Karpas-422 (cell line): ENCODE results near the gene IREB2. TPM values are rescaled to one million over a fixed set of nuclear protein-coding genes. Genes with fewer than 3 reads are reported as not detected.

Experiments
- DNase-seq: peaks from one replicate; pipeline ENCODE4 v3.0.0-alpha.2; 2015
- H2AFZ ChIP-seq: fragments of 200-600 bp; sonication (generic); 2 replicates; pipeline ENCODE4 v1.6.1; 2014; ENCODE audit warnings: antibody characterized with exemption, low read length, mixed read lengths
- H3K27ac ChIP-seq: fragments of 200-600 bp; sonication (generic); 2 replicates; pipeline ENCODE4 v1.5.1; 2014; ENCODE audit warnings: mild to moderate bottlenecking, low read length, moderate library complexity
- H3K27me3 ChIP-seq: fragments of 200-600 bp; sonication (generic); 2 replicates; pipeline ENCODE4 v1.6.1; 2014; ENCODE audit warnings: low read length, mixed read lengths
- H3K36me3 ChIP-seq: fragments of 200-600 bp; sonication (generic); 2 replicates; pipeline ENCODE4 v1.6.1; 2014; ENCODE audit warnings: low read length, mixed read lengths; ENCODE audit not compliant: insufficient read depth
- H3K4me1 ChIP-seq: fragments of 200-600 bp; sonication (generic); 2 replicates; pipeline ENCODE4 v1.6.1; 2014; ENCODE audit warnings: mild to moderate bottlenecking, low read length, mixed read lengths
- H3K4me2 ChIP-seq: fragments of 200-600 bp; sonication (generic); 2 replicates; pipeline ENCODE4 v1.6.1; 2014; ENCODE audit warnings: low read length, low read depth, mild to moderate bottlenecking; ENCODE audit not compliant: poor library complexity, severe bottlenecking
- H3K4me3 ChIP-seq: fragments of 200-600 bp; sonication (generic); 2 replicates; pipeline ENCODE4 v1.5.1; 2014; ENCODE audit warnings: mild to moderate bottlenecking, antibody characterized with exemption, low read length, mixed read lengths
- H3K79me2 ChIP-seq: fragments of 200-600 bp; sonication (generic); 2 replicates; pipeline ENCODE4 v1.6.1; 2014; ENCODE audit warnings: mild to moderate bottlenecking, low read length, mixed read lengths
- H3K9ac ChIP-seq: fragments of 200-600 bp; sonication (generic); 2 replicates; pipeline ENCODE4 v1.6.0; 2014; ENCODE audit warnings: low read length
- H3K9me2 ChIP-seq: fragments of 200-600 bp; sonication (generic), shearing (Covaris generic); replicated peaks from 2 replicates; pipeline ENCODE4 v1.6.0; 2014; ENCODE audit warnings: mild to moderate bottlenecking, low read length, moderate library complexity; ENCODE audit not compliant: insufficient read depth
- H3K9me3 ChIP-seq: fragments of 300-700, 200-600 bp; sonication (generic); 2 replicates; pipeline ENCODE4 v1.6.1; 2014; ENCODE audit warnings: low read length, mixed read lengths
- H4K20me1 ChIP-seq: fragments of 200-600 bp; sonication (generic); 2 replicates; pipeline ENCODE4 v1.6.1; 2014; ENCODE audit warnings: mild to moderate bottlenecking, antibody characterized with exemption, low read length, low read depth; ENCODE audit not compliant: insufficient read depth
- total RNA-seq: library from RNA; depleted of rRNA; stranded (reverse); fragments of >200 nt; shearing (Covaris generic); gene quantifications from 2 replicates; pipeline ENCODE4 v1.2.3, GENCODE V29; 2014; ENCODE audit warnings: low replicate concordance

Gene IREB2
- total RNA-seq, 1 experiment from 2014 or later, result 36.2 TPM

GRCh38 chr15:78393137-78393536 is 44.9 kb upstream of the IREB2 start:
- H3K9me3 ChIP-seq, result no peaks in the 10 kb centered on the region
- no peak for DNase-seq
- H4K20me1 ChIP-seq, result no peaks in the 10 kb centered on the region
- H2AFZ ChIP-seq, result no peak overlapping the region
- H3K4me2 ChIP-seq, result no peak overlapping the region
- no peaks in the 10 kb centered on the region for H3K9me2 ChIP-seq
- H3K4me1 ChIP-seq, result no peaks in the 10 kb centered on the region
- no peak overlapping the region for H3K27ac ChIP-seq
- no peaks in the 10 kb centered on the region for H3K36me3 ChIP-seq
- H3K27me3 ChIP-seq, result no peaks in the 10 kb centered on the region
- H3K4me3 ChIP-seq, result no peak overlapping the region
- H3K9ac ChIP-seq, result no peak overlapping the region
- no peaks in the 10 kb centered on the region for H3K79me2 ChIP-seq

GRCh38 chr15:78394026-78394425 is 44.0 kb upstream of the IREB2 start:
- H3K9ac ChIP-seq, result no peak overlapping the region
- H3K4me3 ChIP-seq, result no peak overlapping the region
- H3K79me2 ChIP-seq, result no peaks in the 10 kb centered on the region
- no peak for DNase-seq
- H3K9me2 ChIP-seq, result no peaks in the 10 kb centered on the region
- no peaks in the 10 kb centered on the region for H3K9me3 ChIP-seq
- no peak overlapping the region for H3K27ac ChIP-seq
- no peaks in the 10 kb centered on the region for H3K36me3 ChIP-seq
- H3K27me3 ChIP-seq, result no peaks in the 10 kb centered on the region
- H2AFZ ChIP-seq, result no peak overlapping the region
- H4K20me1 ChIP-seq, result no peaks in the 10 kb centered on the region
- no peak overlapping the region for H3K4me2 ChIP-seq
- no peaks in the 10 kb centered on the region for H3K4me1 ChIP-seq

- H3K27ac ChIP-seq, result no peak overlapping the region
- no peaks in the 10 kb centered on the region for H3K9me2 ChIP-seq
- no peak overlapping the region for H2AFZ ChIP-seq
- no peaks in the 10 kb centered on the region for H3K9me3 ChIP-seq
- no peak for DNase-seq
- H3K4me1 ChIP-seq, result no peaks in the 10 kb centered on the region
- H4K20me1 ChIP-seq, result no peaks in the 10 kb centered on the region
- H3K79me2 ChIP-seq, result no peaks in the 10 kb centered on the region
- H3K9ac ChIP-seq, result no peak overlapping the region
- H3K4me2 ChIP-seq, result no peak overlapping the region
- H3K27me3 ChIP-seq, result no peaks in the 10 kb centered on the region
- no peaks in the 10 kb centered on the region for H3K36me3 ChIP-seq
- no peak overlapping the region for H3K4me3 ChIP-seq
Observed at GRCh38 chr15:78394981-78395616, 42.9 kb upstream of the IREB2 start.

GRCh38 chr15:78396186-78396814 is 41.7 kb upstream of the IREB2 start:
- Histone ChIP-seq H3K9ac (no peak overlapping the region), H3K4me1 (no peaks in the 10 kb centered on the region), H3K27ac (no peak overlapping the region), H3K79me2 (no peaks in the 10 kb centered on the region), H3K36me3 (no peaks in the 10 kb centered on the region), H3K9me2 (no peaks in the 10 kb centered on the region), H3K9me3 (no peaks in the 10 kb centered on the region), H3K27me3 (no peaks in the 10 kb centered on the region), H3K4me2 (no peak overlapping the region), H3K4me3 (no peak overlapping the region), H4K20me1 (no peaks in the 10 kb centered on the region), H2AFZ (no peak overlapping the region)
- no peak for DNase-seq

GRCh38 chr15:78396976-78397375 is 41.0 kb upstream of the IREB2 start:
- no peak for DNase-seq

GRCh38 chr15:78397382-78397781 is 40.6 kb upstream of the IREB2 start:
- no peak overlapping the region for H3K4me2 ChIP-seq
- H3K27ac ChIP-seq, result no peak overlapping the region

More at GRCh38 chr15:78396976-78397375, 41.0 kb upstream of the IREB2 start:
- H3K9ac ChIP-seq, result no peak overlapping the region
- H4K20me1 ChIP-seq, result no peaks in the 10 kb centered on the region
- no peaks in the 10 kb centered on the region for H3K36me3 ChIP-seq
- no peak overlapping the region for H3K27ac ChIP-seq
- H2AFZ ChIP-seq, result no peak overlapping the region
- no peaks in the 10 kb centered on the region for H3K4me1 ChIP-seq
- no peaks in the 10 kb centered on the region for H3K79me2 ChIP-seq
- no peak overlapping the region for H3K4me2 ChIP-seq
- H3K9me2 ChIP-seq, result no peaks in the 10 kb centered on the region
- H3K9me3 ChIP-seq, result no peaks in the 10 kb centered on the region
- H3K4me3 ChIP-seq, result no peak overlapping the region
- no peaks in the 10 kb centered on the region for H3K27me3 ChIP-seq

GRCh38 chr15:78398076-78398825 is 39.8 kb upstream of the IREB2 start:
- H3K4me2 ChIP-seq, result no peak overlapping the region
- no peaks in the 10 kb centered on the region for H3K79me2 ChIP-seq
- H3K27me3 ChIP-seq, result no peaks in the 10 kb centered on the region
- no peak for DNase-seq
- no peaks in the 10 kb centered on the region for H4K20me1 ChIP-seq
- H3K4me3 ChIP-seq, result no peak overlapping the region
- H3K9me3 ChIP-seq, result no peaks in the 10 kb centered on the region
- H3K4me1 ChIP-seq, result no peaks in the 10 kb centered on the region
- no peak overlapping the region for H2AFZ ChIP-seq
- no peaks in the 10 kb centered on the region for H3K9me2 ChIP-seq
- no peak overlapping the region for H3K9ac ChIP-seq
- no peaks in the 10 kb centered on the region for H3K36me3 ChIP-seq
- H3K27ac ChIP-seq, result no peak overlapping the region

More at GRCh38 chr15:78397382-78397781, 40.6 kb upstream of the IREB2 start:
- Histone ChIP-seq H2AFZ (no peak overlapping the region), H3K4me1 (no peaks in the 10 kb centered on the region), H4K20me1 (no peaks in the 10 kb centered on the region), H3K4me3 (no peak overlapping the region), H3K9ac (no peak overlapping the region), H3K27me3 (no peaks in the 10 kb centered on the region), H3K9me2 (no peaks in the 10 kb centered on the region), H3K79me2 (no peaks in the 10 kb centered on the region), H3K36me3 (no peaks in the 10 kb centered on the region), H3K9me3 (no peaks in the 10 kb centered on the region)
- no peak for DNase-seq

GRCh38 chr15:78399091-78399490 is 38.9 kb upstream of the IREB2 start:
- no peaks in the 10 kb centered on the region for H3K4me1 ChIP-seq
- H3K79me2 ChIP-seq, result no peaks in the 10 kb centered on the region
- DNase-seq, result no peak
- no peak overlapping the region for H2AFZ ChIP-seq
- no peak overlapping the region for H3K4me2 ChIP-seq
- no peaks in the 10 kb centered on the region for H3K9me3 ChIP-seq
- H3K9ac ChIP-seq, result no peak overlapping the region
- H3K4me3 ChIP-seq, result no peak overlapping the region
- H3K36me3 ChIP-seq, result no peaks in the 10 kb centered on the region
- no peak overlapping the region for H3K27ac ChIP-seq
- H3K9me2 ChIP-seq, result no peaks in the 10 kb centered on the region
- no peaks in the 10 kb centered on the region for H3K27me3 ChIP-seq
- no peaks in the 10 kb centered on the region for H4K20me1 ChIP-seq
